Gastrocnemius medialis (tissue), 4 donors: ENCODE results near the gene CLSTN2. TPM values are rescaled to one million over a fixed set of nuclear protein-coding genes. Genes with fewer than 3 reads are reported as not detected.
A peak's percentile ranks its signal among the peaks of the same experiment; 100 is the strongest.

Experiments used
- ATAC-seq, 2 donors: fragments of 150-250 bp; one replicate each; pipeline ENCODE4 v1.9.1; 2016
- DNase-seq, 2 donors: peaks; one replicate each; pipeline ENCODE4 v3.0.0-alpha.2; 2019
- H3K27ac ChIP-seq, 4 donors: fragments of 200-600 bp; sonication (generic); 1 replicate in 1 of 4; 2 replicates in 3 of 4; pipeline ENCODE4 v1.5.1; 2016 to 2018; ENCODE audit warnings: mild to moderate bottlenecking in 2 of 4, moderate library complexity in 1 of 4
- H3K27me3 ChIP-seq, 3 donors: fragments of 200-600 bp; sonication (generic) in 2 of 3; 1 replicate in 1 of 3; 2 replicates in 2 of 3; pipeline versions ENCODE4 v1.5.1 to v1.6.0; 2016 to 2019; ENCODE audit warnings: mild to moderate bottlenecking in 1 of 3, moderate library complexity in 1 of 3
- H3K36me3 ChIP-seq, 2 donors: fragments of 200-600 bp; sonication (generic) in 1 of 2; one replicate each; pipeline ENCODE4 v1.5.1; 2017 to 2018
- H3K4me1 ChIP-seq, 2 donors: fragments of 200-600 bp; sonication (generic) in 1 of 2; one replicate each; pipeline ENCODE4 v1.5.1; 2016 to 2017; ENCODE audit warnings: mild to moderate bottlenecking in 2 of 2
- H3K4me3 ChIP-seq, 4 donors: fragments of 200-600 bp; sonication (generic) in 3 of 4; 1 replicate in 1 of 4; 2 replicates in 3 of 4; pipeline ENCODE4 v1.5.1; 2016 to 2019; ENCODE audit warnings: mild to moderate bottlenecking in 2 of 4
- H3K9me3 ChIP-seq, 3 donors: fragments of 200-600 bp; sonication (generic) in 2 of 3; 1 replicate in 1 of 3; 2 replicates in 2 of 3; pipeline ENCODE4 v1.5.1; 2016 to 2019
- CTCF ChIP-seq, 5 experiments: fragments of 450-650 bp in 3 of 5; fragments of 200-600 bp in 2 of 5; sonication (generic) in 2 of 5; IDR thresholded peaks in 4 of 5; conservative IDR thresholded peaks in 1 of 5; 1 replicate in 4 of 5; 2 replicates in 1 of 5; pipeline ENCODE4 v1.5.1; 2016 to 2019; ENCODE audit warnings: antibody characterized with exemption in 5 of 5, mild to moderate bottlenecking in 3 of 5, moderate library complexity in 3 of 5
- POLR2A ChIP-seq, 2 donors: fragments of 450-650 bp; IDR thresholded peaks; one replicate each; pipeline ENCODE4 v1.6.1; 2017; ENCODE audit warnings: antibody characterized with exemption in 2 of 2, mild to moderate bottlenecking in 2 of 2, moderate library complexity in 2 of 2
- in situ Hi-C, 4 donors: fragments of 200-750 bp; cut with MboI; loops; one replicate each; pipeline versions ENCODE4 v1.15.0 to v1.8.0; 2017; ENCODE audit warnings: low sequenced_read_pairs in 4 of 4
- intact Hi-C: fragments of 100-400 bp; cut with DNase I; formaldehyde crosslinking; loops from one replicate; pipeline ENCODE4 v1.15.1; 2023; ENCODE audit warnings: low total_unique reads
- total RNA-seq, 4 donors: library from RNA; depleted of rRNA; stranded (reverse); fragments of >200 nt; gene quantifications; one replicate each; pipeline versions ENCODE4 v1.1.0 to v1.2.3, GENCODE V29; 2016

Gene CLSTN2
- total RNA-seq, 4 donors from 2014 or later: 1.1 to 4.9 (median 4.0) TPM

- Histone ChIP-seq H3K27ac (no peak overlapping the region), H3K27me3 (no peaks in the 10 kb centered on the region), H3K4me1 (no peaks in the 10 kb centered on the region), H3K4me3 (no peak overlapping the region), H3K36me3 (no peaks in the 10 kb centered on the region), H3K9me3 (no peaks in the 10 kb centered on the region)
- TF ChIP-seq POLR2A (IDR thresholded peaks at IDR 0.05): no peak
- no peak for TF ChIP-seq CTCF (IDR thresholded peaks at IDR 0.05 in 4 of 5, conservative IDR thresholded peaks at IDR 0.05 in 1 of 5)
- DNase-seq: no peak
- in situ Hi-C loops: no loop called here
- no peak for ATAC-seq
- intact Hi-C loops: no loop called here
Measured at GRCh38 chr3:140292170-140292569, 357.2 kb downstream of the CLSTN2 start.

- in situ Hi-C loops: no loop called here
- DNase-seq (peak in 1 of 2 donors; percentile 53), ATAC-seq (no peak)
- Histone ChIP-seq H3K27ac (no peak overlapping the region), H3K4me3 (no peak overlapping the region), H3K9me3 (no peaks in the 10 kb centered on the region), H3K36me3 (no peaks in the 10 kb centered on the region), H3K4me1 (no peaks in the 10 kb centered on the region), H3K27me3 (no peaks in the 10 kb centered on the region)
- TF ChIP-seq POLR2A (IDR thresholded peaks at IDR 0.05): no peak
- TF ChIP-seq CTCF (IDR thresholded peaks at IDR 0.05 in 4 of 5, conservative IDR thresholded peaks at IDR 0.05 in 1 of 5): no peak
- intact Hi-C loops: no loop called here
Measured at GRCh38 chr3:140292684-140293083, 357.7 kb downstream of the CLSTN2 start.

GRCh38 chr3:140294058-140294457 is 359.1 kb downstream of the CLSTN2 start:
- ATAC-seq (no peak), DNase-seq (no peak)
- Histone ChIP-seq H3K4me1 (no peaks in the 10 kb centered on the region), H3K4me3 (no peak overlapping the region), H3K27me3 (no peaks in the 10 kb centered on the region), H3K36me3 (no peaks in the 10 kb centered on the region), H3K27ac (no peak overlapping the region), H3K9me3 (no peaks in the 10 kb centered on the region)
- TF ChIP-seq CTCF (IDR thresholded peaks at IDR 0.05 in 4 of 5, conservative IDR thresholded peaks at IDR 0.05 in 1 of 5): no peak
- TF ChIP-seq POLR2A (IDR thresholded peaks at IDR 0.05): no peak
- intact Hi-C loops (no loop called here), in situ Hi-C loops (no loop called here)

- Histone ChIP-seq H3K36me3 (no peaks in the 10 kb centered on the region), H3K9me3 (no peaks in the 10 kb centered on the region), H3K27ac (no peak overlapping the region), H3K27me3 (no peaks in the 10 kb centered on the region), H3K4me1 (no peaks in the 10 kb centered on the region), H3K4me3 (no peak overlapping the region)
- ATAC-seq: no peak
- no peak for TF ChIP-seq CTCF (IDR thresholded peaks at IDR 0.05 in 4 of 5, conservative IDR thresholded peaks at IDR 0.05 in 1 of 5)
- no peak for TF ChIP-seq POLR2A (IDR thresholded peaks at IDR 0.05)
- in situ Hi-C loops: no loop called here
- no peak for DNase-seq
- intact Hi-C loops: no loop called here
Measured at GRCh38 chr3:140296796-140297352, 361.9 kb downstream of the CLSTN2 start.

GRCh38 chr3:140298043-140298442 is 363.1 kb downstream of the CLSTN2 start:
- DNase-seq (no peak), ATAC-seq (no peak)
- TF ChIP-seq POLR2A (IDR thresholded peaks at IDR 0.05): no peak
- TF ChIP-seq CTCF (IDR thresholded peaks at IDR 0.05 in 4 of 5, conservative IDR thresholded peaks at IDR 0.05 in 1 of 5): no peak
- Histone ChIP-seq H3K27me3 (no peaks in the 10 kb centered on the region), H3K4me3 (no peak overlapping the region), H3K27ac (no peak overlapping the region), H3K4me1 (no peaks in the 10 kb centered on the region), H3K36me3 (no peaks in the 10 kb centered on the region), H3K9me3 (no peaks in the 10 kb centered on the region)
- intact Hi-C loops (no loop called here), in situ Hi-C loops (no loop called here)
